Bronchus fibroblast of lung (primary cell): ENCODE data around the gene IGSF5. TPM values are rescaled to one million over a fixed set of nuclear protein-coding genes. Genes with fewer than 3 reads are reported as not detected.

ENCODE experiments used
- total RNA-seq: library from RNA; depleted of rRNA; stranded (reverse); fragments of >200 nt; gene quantifications from 2 replicates; pipeline ENCODE4 v1.2.3, GENCODE V29; 2015

IGSF5 gene
- total RNA-seq = not detected in 2 replicates

GRCh38 chr21:39744883-39745282 lies at the start of gene IGSF5:
Gene IGSF5, plus strand, starts transcription at chr21:39745183. Its CDS starts 327 bp downstream, at chr21:39745510.

Other genes starting within 250 kb of the IGSF5 start
- under 0.01 TPM in 2 replicates for gene B3GALT5, start 132.2 kb upstream of the IGSF5 start, total RNA-seq
- not detected in 2 replicates for gene PCP4, start 122.3 kb downstream of the IGSF5 start, total RNA-seq